MCF 10A (cell line): ENCODE data around the gene CHRND. TPM values are rescaled to one million over a fixed set of nuclear protein-coding genes. Genes with fewer than 3 reads are reported as not detected.

ENCODE experiments used
- BruUV-seq: library from RNA; stranded (reverse); fragments of 400-500 nt; replicated peaks from 2 replicates; lab custom pipeline; 2021; lab: Mats Ljungman, UMichigan
- CTCF ChIA-PET: fragments of 300-600 bp; sonication (Branson Sonifier 250); formaldehyde crosslinking; extraction: SDS; loops from one replicate; lab custom pipeline; 2021; ENCODE audit warnings: antibody characterized with exemption, inconsistent platforms; lab: Yijun Ruan, JAX
- POLR2A ChIA-PET: fragments of 300-600, 350-650 bp; sonication (Branson Sonifier 250); formaldehyde crosslinking; extraction: SDS; loops from one replicate; lab custom pipeline; 2020; ENCODE audit warnings: antibody characterized with exemption, inconsistent platforms; lab: Yijun Ruan, JAX
- DNase-seq: peaks from one replicate; pipeline ENCODE4 v3.0.0-alpha.2; 2018; ENCODE audit not compliant: unreplicated experiment
- H3K27ac Mint-ChIP-seq: one replicate; pipeline ENCODE4 v1.8.0; 2022; ENCODE audit warnings: mild to moderate bottlenecking, low read depth, mixed read lengths; ENCODE audit not compliant: unreplicated experiment
- H3K27me3 Mint-ChIP-seq: one replicate; pipeline ENCODE4 v1.8.0; 2022; ENCODE audit warnings: mixed read lengths; ENCODE audit not compliant: insufficient read depth, unreplicated experiment
- H3K36me3 Mint-ChIP-seq: one replicate; pipeline ENCODE4 v1.8.0; 2022; ENCODE audit warnings: mild to moderate bottlenecking, moderate library complexity, mixed read lengths; ENCODE audit not compliant: insufficient read depth, unreplicated experiment
- H3K4me1 Mint-ChIP-seq: one replicate; pipeline ENCODE4 v1.8.0; 2022; ENCODE audit warnings: mixed read lengths; ENCODE audit not compliant: insufficient read depth, unreplicated experiment
- H3K4me3 Mint-ChIP-seq: one replicate; pipeline ENCODE4 v1.8.0; 2022; ENCODE audit warnings: mild to moderate bottlenecking, moderate library complexity, mixed read lengths; ENCODE audit not compliant: unreplicated experiment
- H3K9me3 Mint-ChIP-seq: one replicate; pipeline ENCODE4 v1.8.0; 2022; ENCODE audit warnings: mixed read lengths; ENCODE audit not compliant: unreplicated experiment
- intact Hi-C: fragments of 100-400 bp; cut with micrococcal nuclease; formaldehyde crosslinking; loops from 2 replicates; pipeline ENCODE4 v1.14.1; 2022
- total RNA-seq: library from RNA; stranded (reverse); gene quantifications from 2 replicates; pipeline ENCODE4 v1.2.3, GENCODE V29; 2022
- TF ChIP-seq, protein P1 (sequence below): fragments of 200-600 bp; IDR thresholded peaks from one replicate; pipeline ENCODE4 v1.8.0; 2022; ENCODE audit warnings: antibody characterized with exemption, mild to moderate bottlenecking; ENCODE audit not compliant: unreplicated experiment

CHRND gene
- total RNA-seq, 1 experiment from 2014 or later: not detected

DNA sequence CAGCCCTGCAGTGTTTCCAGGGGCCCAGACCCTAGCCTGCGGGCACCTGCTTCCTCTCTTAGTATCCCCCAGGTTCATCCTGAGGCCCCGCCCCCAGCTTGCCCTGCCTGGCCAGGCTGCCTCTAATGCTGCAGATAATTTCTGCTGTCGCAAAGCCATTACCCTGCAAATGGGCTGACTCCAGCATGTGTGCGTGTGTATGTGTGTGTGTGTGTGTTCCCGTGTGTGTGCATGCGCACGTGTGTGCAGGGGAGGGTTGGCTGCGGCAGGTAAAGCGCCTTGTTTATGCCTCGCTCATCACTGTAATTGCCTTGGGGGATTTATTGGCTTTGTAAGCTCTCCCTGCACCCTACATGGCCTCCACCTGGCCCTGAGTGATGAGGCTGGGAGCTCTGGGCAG lies 13.4 kb upstream of the CHRND start:
- TF ChIP-seq, protein P1, sequence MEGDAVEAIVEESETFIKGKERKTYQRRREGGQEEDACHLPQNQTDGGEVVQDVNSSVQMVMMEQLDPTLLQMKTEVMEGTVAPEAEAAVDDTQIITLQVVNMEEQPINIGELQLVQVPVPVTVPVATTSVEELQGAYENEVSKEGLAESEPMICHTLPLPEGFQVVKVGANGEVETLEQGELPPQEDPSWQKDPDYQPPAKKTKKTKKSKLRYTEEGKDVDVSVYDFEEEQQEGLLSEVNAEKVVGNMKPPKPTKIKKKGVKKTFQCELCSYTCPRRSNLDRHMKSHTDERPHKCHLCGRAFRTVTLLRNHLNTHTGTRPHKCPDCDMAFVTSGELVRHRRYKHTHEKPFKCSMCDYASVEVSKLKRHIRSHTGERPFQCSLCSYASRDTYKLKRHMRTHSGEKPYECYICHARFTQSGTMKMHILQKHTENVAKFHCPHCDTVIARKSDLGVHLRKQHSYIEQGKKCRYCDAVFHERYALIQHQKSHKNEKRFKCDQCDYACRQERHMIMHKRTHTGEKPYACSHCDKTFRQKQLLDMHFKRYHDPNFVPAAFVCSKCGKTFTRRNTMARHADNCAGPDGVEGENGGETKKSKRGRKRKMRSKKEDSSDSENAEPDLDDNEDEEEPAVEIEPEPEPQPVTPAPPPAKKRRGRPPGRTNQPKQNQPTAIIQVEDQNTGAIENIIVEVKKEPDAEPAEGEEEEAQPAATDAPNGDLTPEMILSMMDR: no peak
- POLR2A ChIA-PET: no interaction called here
- CTCF ChIA-PET: interaction anchor here (0.5 to 1.6 kb wide), 2 partner anchors 144 to 606 kb away, joined by 3 to 6 read pairs; no protein-coding TSS in a partner anchor
- no peak overlapping the region for H3K4me3 Mint-ChIP-seq
- H3K27me3 Mint-ChIP-seq: no peaks in the 10 kb centered on the region
- no peaks in the 10 kb centered on the region for H3K36me3 Mint-ChIP-seq
- H3K4me1 Mint-ChIP-seq: no peaks in the 10 kb centered on the region
- H3K9me3 Mint-ChIP-seq: no peaks in the 10 kb centered on the region
- no TSS peak for BruUV-seq
- H3K27ac Mint-ChIP-seq: no peak overlapping the region
- intact Hi-C loops: no loop called here
- DNase-seq: no peak

DNA sequence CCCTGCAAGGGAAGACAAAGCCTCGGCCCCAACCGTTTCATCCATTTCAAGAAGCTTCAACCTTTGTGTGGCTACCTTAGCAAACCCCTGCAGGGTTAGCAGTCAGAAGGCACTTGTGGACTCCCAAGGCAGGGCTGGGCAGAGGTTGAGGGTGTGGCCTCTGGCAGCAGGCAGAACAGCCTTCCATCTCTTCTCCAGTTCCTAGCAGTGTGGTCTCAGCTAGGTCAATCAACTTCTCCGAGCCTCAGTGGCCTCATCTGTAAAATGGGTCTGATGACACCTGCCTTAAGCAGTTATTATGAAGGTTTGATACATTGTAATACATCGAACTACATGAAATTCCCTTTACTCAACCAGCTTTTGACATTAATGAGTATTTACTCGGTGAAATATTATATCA lies 12.6 kb upstream of the CHRND start:
- Mint-ChIP-seq H3K4me1 (no peaks in the 10 kb centered on the region), H3K36me3 (no peaks in the 10 kb centered on the region), H3K9me3 (no peaks in the 10 kb centered on the region), H3K27ac (no peak overlapping the region), H3K4me3 (no peak overlapping the region), H3K27me3 (no peaks in the 10 kb centered on the region)
- ChIA-PET POLR2A (no interaction called here), CTCF (interaction anchor here (0.5 to 1.6 kb wide), 3 partner anchors 145 to 607 kb away, joined by 3 to 6 read pairs (median 3); no protein-coding TSS in a partner anchor)
- intact Hi-C loops: no loop called here
- TF ChIP-seq, protein P1: no peak
- BruUV-seq: no TSS peak
- no peak for DNase-seq

GRCh38 chr2:232515639-232516038 lies 10.3 kb upstream of the CHRND start:
- no peak for DNase-seq
- POLR2A ChIA-PET: no interaction called here
- Mint-ChIP-seq H3K36me3 (no peaks in the 10 kb centered on the region), H3K27ac (no peak overlapping the region), H3K9me3 (no peaks in the 10 kb centered on the region), H3K27me3 (no peaks in the 10 kb centered on the region), H3K4me3 (no peak overlapping the region), H3K4me1 (no peaks in the 10 kb centered on the region)
- CTCF ChIA-PET: no interaction called here
- TF ChIP-seq, protein P1: no peak
- intact Hi-C loops: no loop called here
- no TSS peak for BruUV-seq

DNA sequence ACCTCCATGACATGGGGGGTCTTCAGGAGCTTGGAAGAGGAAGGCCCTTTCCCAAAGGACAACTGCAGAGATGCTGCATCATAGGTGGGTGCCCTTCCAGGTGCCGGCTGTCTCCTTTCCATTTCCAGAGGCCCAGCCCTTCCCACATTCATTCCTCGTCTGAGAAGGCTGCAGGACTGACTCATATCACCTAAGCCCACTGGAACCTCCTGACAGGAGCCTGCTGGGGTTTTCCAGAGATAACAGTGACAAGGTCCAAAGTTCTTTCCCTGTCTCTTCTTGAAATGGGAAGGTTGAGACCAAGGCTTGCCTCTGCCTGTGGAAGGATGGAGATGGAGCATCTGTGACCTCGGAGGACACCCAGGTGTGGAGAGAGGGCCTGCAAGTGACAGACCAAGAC lies 9.4 kb upstream of the CHRND start:
- Mint-ChIP-seq H3K27me3 (no peaks in the 10 kb centered on the region), H3K4me1 (no peaks in the 10 kb centered on the region), H3K27ac (no peak overlapping the region), H3K4me3 (no peak overlapping the region), H3K36me3 (no peaks in the 10 kb centered on the region), H3K9me3 (no peaks in the 10 kb centered on the region)
- POLR2A ChIA-PET: no interaction called here
- intact Hi-C loops: no loop called here
- DNase-seq: no peak
- CTCF ChIA-PET: interaction anchor here (0.8 kb wide), 1 partner anchor 16 kb away, joined by 3 read pairs; no protein-coding TSS in a partner anchor
- TF ChIP-seq, protein P1: no peak
- no TSS peak for BruUV-seq
